COLO829 (cell line): ENCODE measurements around the gene GLT8D1.

ENCODE experiments used
- DNase-seq: peaks from one replicate; pipeline ENCODE4 v3.0.0; 2012; ENCODE audit warnings: low spot score

The GLT8D1 gene

GRCh38 chr3:52712291-52713212 lies 7.0 kb upstream of the GLT8D1 start:
- DNase-seq = peak; percentile 59

DNA sequence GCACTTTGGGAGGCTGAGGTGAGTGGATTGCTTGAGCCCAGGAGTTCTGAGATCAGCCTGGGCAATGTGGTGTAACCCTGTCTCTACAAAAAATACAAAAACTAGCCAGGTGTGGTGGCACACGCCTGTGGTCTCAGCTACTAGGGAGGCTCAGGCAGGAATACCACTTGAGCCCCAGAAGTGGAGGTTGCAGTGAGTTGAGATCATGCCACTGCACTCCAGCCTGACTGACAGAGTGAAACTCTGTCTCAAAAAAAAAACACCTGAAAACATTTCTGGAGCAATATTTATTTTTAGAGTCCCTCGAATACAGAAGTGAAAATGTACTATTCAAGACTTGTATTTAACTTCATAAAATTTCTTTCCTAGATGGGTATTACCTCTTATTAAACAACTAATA lies 4.9 kb upstream of the GLT8D1 start:
- no peak for DNase-seq

DNA sequence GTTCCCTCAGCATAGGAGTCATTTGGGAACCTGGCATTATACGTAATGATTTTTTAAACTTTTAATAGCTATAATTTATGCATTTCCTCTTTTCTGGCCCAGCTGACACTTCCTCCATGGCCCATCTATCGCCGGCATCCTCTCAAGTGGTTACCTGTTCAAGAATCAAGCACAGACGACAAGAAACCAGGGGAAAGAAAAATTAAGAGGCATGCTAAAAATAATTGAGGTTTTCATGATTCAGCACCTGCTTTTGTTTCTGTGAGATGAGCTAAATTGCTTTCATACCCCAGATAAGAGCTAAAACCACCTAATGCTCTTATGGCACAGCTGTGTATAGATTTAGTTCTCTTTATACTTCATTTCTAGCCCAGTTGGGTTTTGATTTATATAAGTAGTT lies 2.0 kb upstream of the GLT8D1 start:
- DNase-seq = no peak

DNA sequence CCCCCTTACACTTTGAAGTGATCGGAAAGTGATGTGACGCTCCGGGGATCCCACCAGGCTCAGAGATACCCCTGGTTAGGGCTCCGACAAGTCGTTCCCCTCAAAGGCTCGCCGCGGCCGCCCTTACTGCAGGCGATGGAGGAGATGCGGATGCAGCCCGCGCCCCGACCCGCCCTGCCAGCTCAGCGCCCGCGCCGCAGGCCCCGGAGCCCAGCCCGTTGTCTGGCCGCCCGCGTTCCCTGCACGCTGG lies 228 bp downstream of the GLT8D1 start:
- DNase-seq = no peak

DNA sequence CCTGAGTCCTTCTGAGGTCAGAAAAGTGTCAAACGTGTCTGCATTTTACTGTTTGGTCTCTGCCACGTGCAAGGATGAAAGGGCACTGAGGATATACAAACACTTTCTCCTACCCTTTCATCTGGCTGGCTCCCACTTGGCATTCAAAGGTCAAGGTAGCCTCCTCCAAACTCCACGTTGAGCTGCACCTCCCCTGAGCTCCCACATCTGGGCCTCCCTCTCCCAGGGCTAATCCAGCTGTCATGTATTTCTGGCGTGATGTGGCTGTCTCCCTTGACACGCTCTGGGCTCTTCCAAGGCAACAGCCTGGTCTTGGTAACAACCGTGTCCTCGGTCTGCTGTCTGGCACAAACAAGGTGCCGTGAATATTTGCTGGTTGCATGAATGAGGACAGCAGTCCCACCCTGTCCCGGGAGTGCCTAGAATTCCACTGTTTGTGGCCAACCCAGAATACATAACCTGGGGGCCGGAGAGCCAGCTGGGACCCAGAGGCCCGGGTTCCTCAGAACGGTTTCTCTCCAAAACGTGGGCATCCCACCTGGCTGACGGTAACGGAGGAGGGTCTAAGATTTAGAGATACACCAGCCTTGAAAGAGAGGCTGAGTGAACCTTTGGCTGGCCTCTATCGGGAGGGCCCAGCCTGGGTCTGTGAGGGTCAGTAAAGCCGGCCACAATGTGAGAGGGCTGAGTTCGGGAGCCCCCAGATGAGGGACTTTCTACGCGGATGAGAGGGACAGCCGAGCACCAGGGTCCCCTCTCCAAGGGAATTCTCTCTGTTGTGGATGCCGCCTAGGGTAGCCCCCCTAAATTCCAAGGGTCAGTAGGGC lies 767 bp downstream of the GLT8D1 start:
- no peak for DNase-seq

GRCh38 chr3:52703341-52703740 lies 2.2 kb downstream of the GLT8D1 start:
- no peak for DNase-seq

GRCh38 chr3:52697632-52697965 lies 8.0 kb downstream of the GLT8D1 start:
- no peak for DNase-seq

GRCh38 chr3:52696830-52697631 lies 8.6 kb downstream of the GLT8D1 start:
- no peak for DNase-seq

DNA sequence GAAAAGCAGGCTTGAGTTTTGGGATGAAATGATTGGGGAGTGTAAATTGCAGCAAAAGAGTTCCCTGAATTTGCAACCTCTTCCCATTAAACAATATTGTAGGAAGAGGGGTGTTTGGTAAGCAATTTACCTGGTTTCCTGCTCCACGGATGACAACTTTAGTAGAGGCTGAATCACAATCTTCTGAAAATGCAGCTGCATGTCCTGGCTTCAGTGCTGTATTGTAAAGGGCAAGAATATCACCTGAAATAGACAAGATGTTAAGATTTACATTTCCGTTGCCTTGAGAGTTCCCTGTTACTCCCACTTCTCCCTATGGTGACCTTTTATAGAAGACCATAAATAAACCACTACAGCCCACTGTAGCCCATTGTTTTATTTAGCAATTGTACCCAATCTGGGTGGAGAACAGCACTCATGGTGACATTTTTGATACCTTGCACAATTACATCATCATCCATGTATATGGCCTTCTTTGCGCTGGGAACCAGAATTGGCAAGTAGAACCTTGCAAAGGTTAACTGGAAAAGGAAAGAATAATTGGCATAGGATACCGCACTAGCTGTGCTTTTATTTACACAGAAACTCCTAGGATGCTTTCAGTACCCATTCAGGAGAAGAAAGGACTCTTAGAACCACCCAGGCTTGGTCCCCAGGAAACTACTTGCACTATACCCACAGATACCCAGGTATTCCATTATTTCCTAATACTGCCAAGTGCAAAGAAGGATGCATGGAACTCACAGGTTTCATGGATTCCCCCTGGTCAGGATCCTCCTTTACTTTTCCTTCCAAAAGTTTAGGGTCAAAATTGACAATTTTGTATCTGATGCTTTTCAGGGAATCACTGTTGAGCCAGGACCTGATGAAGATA lies 9.6 kb downstream of the GLT8D1 start:
- no peak for DNase-seq

- no peak for DNase-seq
These were observed 10.9 kb downstream of the GLT8D1 start for GRCh38 chr3:52694528-52695189.

DNA sequence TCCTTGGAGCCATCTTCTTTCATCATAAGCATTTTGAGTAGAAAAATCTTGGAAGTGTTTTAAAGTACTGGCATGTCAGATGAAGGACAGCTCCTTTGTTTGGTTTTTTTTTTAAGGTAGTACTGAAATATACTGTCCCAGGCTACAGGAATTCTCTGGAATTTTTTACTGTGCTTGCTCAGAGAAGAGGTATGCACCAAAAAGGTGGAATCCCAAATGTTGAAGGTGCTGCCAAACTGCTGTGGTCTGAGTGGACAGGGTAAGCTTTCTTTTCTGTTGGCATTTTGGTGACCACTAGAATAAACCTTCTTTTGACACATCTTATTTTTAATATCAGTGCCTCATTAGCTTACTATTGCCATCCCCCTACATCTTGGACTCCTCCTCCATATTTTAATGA lies 12.5 kb downstream of the GLT8D1 start:
- DNase-seq = no peak

GRCh38 chr3:52690560-52690959 lies 15.0 kb downstream of the GLT8D1 start:
- no peak for DNase-seq

DNA sequence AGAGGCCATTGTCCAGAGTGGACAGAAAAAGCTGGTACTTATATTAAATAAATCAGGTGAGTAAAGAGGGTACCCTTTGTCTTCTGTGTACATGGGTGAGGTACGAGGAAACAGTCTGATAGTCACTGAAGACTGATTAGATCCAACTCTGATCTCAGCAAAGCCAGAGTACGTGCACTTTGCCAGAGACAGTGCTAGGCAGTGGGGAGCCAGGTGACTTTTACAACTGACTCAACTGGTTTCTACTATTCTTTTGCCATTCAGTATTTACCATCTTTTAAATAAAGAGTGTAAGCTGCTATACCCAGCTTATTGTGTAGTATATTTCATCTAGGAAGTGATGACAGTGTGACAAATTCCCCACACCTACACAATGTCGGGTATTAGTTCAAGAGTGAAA lies 16.4 kb downstream of the GLT8D1 start:
- DNase-seq = no peak

DNA sequence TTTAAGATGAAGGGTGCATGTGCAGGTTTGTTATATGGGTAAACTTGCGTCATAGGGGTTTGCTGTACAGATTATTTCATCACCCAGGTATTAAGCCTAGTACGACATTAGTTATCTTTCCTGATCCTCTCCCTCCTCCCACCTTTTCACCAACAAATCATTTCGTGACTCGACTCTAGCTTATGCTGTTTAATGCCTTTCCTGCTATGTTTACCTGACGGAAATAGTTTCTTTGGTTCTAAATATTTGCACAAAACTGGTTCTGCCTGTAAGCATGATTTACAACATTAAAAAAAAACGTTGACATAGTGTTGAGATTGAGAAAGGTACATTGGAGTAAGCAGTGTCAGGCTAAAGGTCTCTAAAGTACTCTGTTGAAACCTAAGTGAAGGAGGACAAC lies 17.3 kb downstream of the GLT8D1 start:
- no peak for DNase-seq

- peak; percentile 98 for DNase-seq
These were observed 19.6 kb downstream of the GLT8D1 start, which contains the start of the genes GNL3 and PBRM1 for GRCh38 chr3:52685709-52686691. Gene GNL3 (plus strand): TSS chr3:52686032. CDS start chr3:52686093, 61 bp downstream. Gene PBRM1 (minus strand): TSS chr3:52685913.

- DNase-seq = peak; percentile 89
These were observed 20.3 kb downstream of the GLT8D1 start for GRCh38 chr3:52685285-52685708.

DNA sequence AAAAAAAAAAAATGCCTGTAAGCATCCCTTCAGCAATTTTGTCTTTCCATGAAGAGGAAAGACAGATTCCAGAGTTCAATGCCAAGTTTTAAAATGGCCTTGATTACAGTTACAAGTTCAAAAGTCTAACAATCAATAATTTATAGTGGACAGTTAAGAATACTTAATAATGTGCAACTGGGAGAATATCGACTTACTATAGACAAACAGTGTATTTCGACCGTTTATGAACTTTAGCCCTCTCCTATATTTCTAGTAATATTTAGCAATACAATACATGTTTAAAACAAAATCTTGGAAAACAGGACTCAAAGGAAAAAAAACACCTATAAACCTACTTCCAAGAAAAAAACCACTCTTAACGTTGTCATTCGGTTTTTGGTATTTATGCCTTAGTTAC lies 21.4 kb downstream of the GLT8D1 start:
- DNase-seq = no peak

DNA sequence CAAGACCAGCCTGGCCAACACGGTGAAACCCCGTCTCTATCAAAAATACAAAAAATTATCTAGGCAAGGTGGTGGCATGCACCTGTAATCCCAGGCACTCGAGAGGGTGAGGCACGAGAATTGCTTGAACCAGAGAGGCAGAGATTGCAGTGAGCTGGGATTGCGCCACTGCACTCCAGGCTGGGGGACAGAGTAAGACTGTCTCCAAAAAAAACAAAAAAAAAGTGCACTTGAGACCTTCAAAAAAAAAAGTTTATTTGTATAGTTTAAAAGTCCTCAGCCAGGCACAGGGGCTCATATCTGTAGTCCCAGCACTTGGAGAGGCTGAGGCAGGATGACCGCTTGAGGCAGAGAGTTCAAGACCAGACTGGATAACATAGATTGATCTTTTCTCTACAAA lies 22.0 kb downstream of the GLT8D1 start:
- no peak for DNase-seq

GRCh38 chr3:52682016-52682415 lies 23.6 kb downstream of the GLT8D1 start:
- peak; percentile 80 for DNase-seq

- DNase-seq = no peak
These were observed 24.0 kb downstream of the GLT8D1 start for GRCh38 chr3:52681596-52681995.
